Upper lobe of left lung (tissue), 4 donors: ENCODE data around the gene KCNC1.

Experiments
- CTCF ChIP-seq, 6 experiments: fragments of 450-650 bp in 4 of 6; fragments of 200-600 bp in 2 of 6; sonication (generic) in 2 of 6; IDR thresholded peaks; one replicate each; pipeline ENCODE4 v1.5.1; 2016 to 2019; ENCODE audit warnings: antibody characterized with exemption in 6 of 6
- POLR2A ChIP-seq, 4 donors: fragments of 450-650 bp; IDR thresholded peaks; one replicate each; pipeline ENCODE4 v1.5.1; 2016 to 2017; ENCODE audit warnings: antibody characterized with exemption in 4 of 4, mild to moderate bottlenecking in 2 of 4

- TF ChIP-seq CTCF (IDR thresholded peaks at IDR 0.05) (no peak), POLR2A (IDR thresholded peaks at IDR 0.05) (no peak)
Measured at GRCh38 chr11:17779861-17780594, 45.4 kb downstream of the KCNC1 start.
